Large intestine (tissue), 3 donors: ENCODE data around the gene NHEJ1. TPM values are rescaled to one million over a fixed set of nuclear protein-coding genes. Genes with fewer than 3 reads are reported as not detected.
"Not testable (repeated sequence)": the region's sequence is repeated elsewhere in the genome, so short reads cannot be mapped to it uniquely, and the experiment has no call there.

Experiments used
- DNase-seq, 2 donors: peaks; one replicate each; pipeline versions ENCODE4 v3.0.0 to v3.0.0-alpha.2; 2013
- H3K27ac ChIP-seq: one replicate; pipeline ENCODE4 v1.5.1; 2013; ENCODE audit warnings: low read length
- H3K27me3 ChIP-seq: 2 replicates; pipeline ENCODE4 v1.6.1; 2013; ENCODE audit warnings: low read length; ENCODE audit not compliant: control insufficient read depth, insufficient read depth
- H3K36me3 ChIP-seq: 2 replicates; pipeline ENCODE4 v1.6.1; 2013; ENCODE audit warnings: low read length; ENCODE audit not compliant: control insufficient read depth, insufficient read depth
- H3K4me1 ChIP-seq: one replicate; pipeline ENCODE4 v1.6.1; 2013; ENCODE audit warnings: low read length; ENCODE audit not compliant: control insufficient read depth, insufficient read depth
- H3K4me3 ChIP-seq: one replicate; pipeline ENCODE4 v1.5.1; 2013; ENCODE audit warnings: low read length
- H3K9me3 ChIP-seq: one replicate; pipeline ENCODE4 v1.6.1; 2013; ENCODE audit warnings: mild to moderate bottlenecking, low read depth, low read length, moderate library complexity; ENCODE audit not compliant: control insufficient read depth
- WGBS: methylation state at CpG from one replicate; pipeline ENCODE4 v1.1.5; 2013; ENCODE audit warnings: low lambda C conversion rate; ENCODE audit not compliant: insufficient coverage; 5-methylcytosine and 5-hydroxymethylcytosine counted together
- polyA plus RNA-seq: library from polyadenylated mRNA; unstranded; fragments of 120-200 nt; gene quantifications from one replicate; pipeline ENCODE4 v1.2.1, GENCODE V29; 2013

NHEJ1 gene
- polyA plus RNA-seq, 1 donor = 33.9 TPM

DNA sequence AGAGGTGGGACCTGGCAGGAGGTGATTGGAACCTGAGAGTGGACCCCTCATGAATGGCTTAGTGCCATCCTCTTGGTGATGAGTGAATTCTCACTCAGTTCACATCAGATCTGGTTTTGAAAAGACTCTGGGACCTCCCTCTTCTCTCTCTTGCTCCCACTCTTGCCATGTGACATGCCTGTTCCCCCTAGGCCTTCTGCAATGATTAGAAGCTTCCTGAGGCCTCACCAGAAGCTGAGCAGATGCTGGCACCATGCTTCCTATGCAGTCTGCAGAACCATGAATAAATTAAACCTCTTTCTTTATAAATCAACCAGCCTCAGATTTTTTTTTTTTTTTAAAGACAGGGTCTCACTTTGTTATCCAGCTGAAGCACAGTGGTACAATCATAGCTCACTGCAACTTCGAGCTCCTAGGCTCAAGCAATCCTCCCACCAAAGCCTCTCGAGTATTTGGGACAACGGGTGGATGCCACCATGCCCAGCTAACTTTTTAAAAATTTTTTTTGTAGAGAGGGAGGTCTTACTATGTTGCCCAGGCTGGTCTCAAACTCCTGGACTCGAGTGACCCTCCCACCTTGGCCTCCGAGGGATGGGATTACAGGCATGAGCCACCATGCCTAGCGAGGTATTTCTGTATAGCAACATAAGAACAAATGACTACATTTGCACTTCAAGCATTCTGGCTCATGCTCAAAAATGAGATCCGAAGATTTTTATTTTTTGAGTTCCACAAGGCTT is 44.0 kb upstream of the NHEJ1 start:
- WGBS = 80% methylated on average over 1 of the region's 7 CpGs
- H3K27me3 ChIP-seq = no peaks in the 10 kb centered on the region
- H3K4me3 ChIP-seq = no peak overlapping the region
- H3K27ac ChIP-seq = no peak overlapping the region
- H3K9me3 ChIP-seq = peaks cover 3% of the 10 kb centered on the region
- peaks cover 19% of the 10 kb centered on the region for H3K4me1 ChIP-seq
- H3K36me3 ChIP-seq = peaks cover 21% of the 10 kb centered on the region
- no peak for DNase-seq

DNA sequence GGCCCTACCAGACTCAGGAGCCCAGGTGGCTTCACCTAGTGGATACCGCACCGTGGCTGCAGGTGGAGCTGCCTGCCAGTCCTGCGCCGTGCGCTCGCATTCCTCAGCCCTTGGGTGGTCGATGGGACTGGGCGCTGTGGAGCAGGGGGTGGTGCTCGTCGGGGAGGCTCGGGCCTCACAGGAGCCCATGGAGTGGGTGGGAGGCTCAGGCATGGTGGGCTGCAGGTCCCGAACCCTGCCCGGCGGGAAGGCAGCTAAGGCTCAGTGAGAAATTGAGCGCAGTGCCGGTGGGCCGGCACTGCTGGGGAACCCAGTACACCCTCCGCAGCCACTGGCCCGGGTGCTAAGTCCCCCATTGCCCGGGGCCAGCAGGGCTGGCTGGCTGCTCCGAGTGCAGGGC is 40.7 kb upstream of the NHEJ1 start:
- H3K4me1 ChIP-seq, H3K36me3 ChIP-seq, DNase-seq, H3K9me3 ChIP-seq, H3K27me3 ChIP-seq, H3K4me3 ChIP-seq, H3K27ac ChIP-seq: not testable (repeated sequence)
- WGBS = no CpG with 5 or more reads among the region's 21 CpGs

DNA sequence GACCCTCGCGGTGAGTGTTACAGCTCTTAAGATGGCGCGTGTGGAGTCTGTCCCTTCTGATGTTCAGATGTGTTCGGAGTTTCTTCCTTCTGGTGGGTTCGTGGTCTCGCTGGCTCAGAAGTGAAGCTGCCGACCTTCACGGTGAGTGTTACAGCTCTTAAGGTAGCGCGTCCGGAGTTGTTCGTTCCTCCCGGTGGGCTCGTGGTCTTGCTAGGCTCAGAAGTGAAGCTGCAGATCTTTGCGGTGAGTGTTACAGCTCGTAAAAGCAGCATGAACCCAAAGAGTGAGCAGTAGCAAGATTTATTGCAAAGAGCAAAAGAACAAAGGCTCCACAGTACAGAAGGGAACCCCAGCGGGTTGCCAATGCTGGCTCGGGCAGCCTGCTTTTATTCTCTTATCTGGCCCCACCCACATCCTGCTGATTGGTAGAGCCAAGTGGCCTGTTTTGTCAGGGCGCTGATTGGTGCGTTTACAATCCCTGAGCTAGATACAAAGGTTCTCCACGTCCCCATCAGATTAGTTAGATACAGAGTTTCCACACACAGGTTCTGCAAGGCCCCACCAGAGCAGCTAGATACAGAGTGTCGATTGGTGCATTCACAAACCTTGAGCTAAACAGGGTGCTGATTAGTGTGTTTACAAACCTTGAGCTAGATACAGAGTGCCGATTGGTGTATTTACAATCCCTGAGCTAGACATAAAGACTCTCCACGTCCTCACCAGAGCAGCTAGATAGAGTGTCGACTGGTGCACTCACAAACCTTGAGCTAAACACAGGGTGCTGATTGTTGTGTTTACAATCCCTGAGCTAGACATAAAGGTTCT is 40.1 kb upstream of the NHEJ1 start:
- not testable (repeated sequence) for H3K9me3 ChIP-seq
- no CpG with 5 or more reads among the region's 26 CpGs for WGBS

DNA sequence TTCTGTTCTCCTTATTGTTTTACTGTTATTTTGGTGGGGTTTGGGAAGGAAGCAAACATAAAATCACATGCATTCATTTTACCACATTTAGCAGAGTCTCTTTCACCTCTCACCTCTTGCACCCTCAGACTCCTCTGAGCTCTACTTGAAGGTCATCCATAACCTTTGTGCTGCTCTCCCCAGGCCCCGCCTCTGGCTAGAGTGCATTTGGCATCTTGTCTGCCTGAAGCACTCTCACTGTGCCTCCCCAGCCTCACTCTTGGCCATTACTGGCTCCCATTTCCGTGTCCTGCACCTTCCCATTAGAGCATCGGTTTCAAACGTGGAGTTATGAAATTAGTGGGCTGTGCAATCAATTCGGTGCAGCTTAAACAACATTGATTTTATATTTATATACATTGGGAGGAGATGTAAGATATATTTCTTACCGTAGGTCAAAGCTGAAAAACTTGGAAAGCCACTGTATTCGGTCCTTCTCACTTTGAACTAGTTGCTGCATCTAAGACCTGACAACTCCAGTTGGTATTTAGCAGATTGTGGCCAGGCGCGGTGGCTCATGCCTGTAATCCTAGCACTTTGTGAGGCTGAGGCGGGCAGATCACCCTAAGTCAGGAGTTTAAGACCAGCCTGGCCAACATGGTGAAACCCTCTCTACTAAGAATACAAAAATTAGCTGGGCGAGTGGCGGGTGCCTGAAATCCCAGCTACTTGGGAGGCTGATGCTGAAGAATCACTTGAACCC is 39.0 kb upstream of the NHEJ1 start:
- H3K27me3 ChIP-seq = no peaks in the 10 kb centered on the region
- no peak overlapping the region for H3K4me3 ChIP-seq
- WGBS = no CpG with 5 or more reads among the region's 12 CpGs
- peaks cover 3% of the 10 kb centered on the region for H3K9me3 ChIP-seq
- DNase-seq = no peak
- no peak overlapping the region for H3K27ac ChIP-seq
- H3K36me3 ChIP-seq = no peaks in the 10 kb centered on the region
- no peaks in the 10 kb centered on the region for H3K4me1 ChIP-seq

More for the DNA sequence above, 40.1 kb upstream of the NHEJ1 start:
- not testable (repeated sequence) for H3K36me3 ChIP-seq, H3K4me1 ChIP-seq, DNase-seq, H3K27ac ChIP-seq, H3K4me3 ChIP-seq, H3K27me3 ChIP-seq

DNA sequence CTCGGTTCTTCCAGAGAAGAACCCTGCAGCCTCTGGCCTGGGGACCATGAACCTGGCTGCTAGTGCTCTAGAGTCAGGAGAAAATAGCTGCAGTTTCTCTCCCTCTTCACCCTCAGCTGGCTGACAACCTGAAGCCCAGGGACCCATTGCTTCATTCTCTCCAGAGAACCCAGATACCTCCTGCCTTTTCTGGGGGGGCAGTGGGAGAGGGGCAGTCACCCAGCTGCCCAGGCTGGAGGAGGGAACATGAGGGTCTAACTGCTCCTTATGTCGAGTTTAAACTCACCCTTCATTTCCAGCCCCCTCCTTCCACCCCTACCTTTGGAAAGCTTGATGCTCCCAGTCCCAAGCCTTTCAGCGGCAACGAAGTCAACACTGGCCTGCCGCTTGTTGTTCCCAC is 38.4 kb upstream of the NHEJ1 start:
- no CpG with 5 or more reads among the region's 5 CpGs for WGBS
- Histone ChIP-seq H3K4me1 (no peaks in the 10 kb centered on the region), H3K36me3 (no peaks in the 10 kb centered on the region), H3K27ac (no peak overlapping the region), H3K4me3 (no peak overlapping the region), H3K27me3 (no peaks in the 10 kb centered on the region), H3K9me3 (peaks cover 3% of the 10 kb centered on the region)
- no peak for DNase-seq

DNA sequence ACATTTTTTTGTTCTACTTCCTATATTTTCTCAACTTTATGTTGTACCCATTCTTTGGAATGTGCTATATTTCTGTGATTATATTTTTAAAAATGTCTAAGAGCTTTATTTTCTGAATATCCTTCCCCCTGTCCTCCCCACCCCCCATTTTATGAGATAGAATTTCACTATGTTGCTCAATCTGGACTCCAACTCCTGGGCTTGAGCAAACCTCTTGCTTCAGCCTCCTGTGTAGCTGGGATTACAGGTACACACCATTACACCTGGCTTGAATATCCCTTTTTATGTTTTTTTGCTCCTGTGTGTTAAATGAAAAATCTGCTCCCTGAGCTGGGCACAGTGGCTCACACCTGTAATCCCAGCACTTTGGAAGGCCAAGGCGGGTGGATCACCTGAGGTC is 36.8 kb upstream of the NHEJ1 start:
- Histone ChIP-seq H3K4me1 (no peaks in the 10 kb centered on the region), H3K27ac (no peak overlapping the region), H3K4me3 (no peak overlapping the region), H3K27me3 (no peaks in the 10 kb centered on the region), H3K36me3 (no peaks in the 10 kb centered on the region), H3K9me3 (peaks cover 3% of the 10 kb centered on the region)
- WGBS = no CpG with 5 or more reads among the region's 1 CpG
- DNase-seq = no peak

DNA sequence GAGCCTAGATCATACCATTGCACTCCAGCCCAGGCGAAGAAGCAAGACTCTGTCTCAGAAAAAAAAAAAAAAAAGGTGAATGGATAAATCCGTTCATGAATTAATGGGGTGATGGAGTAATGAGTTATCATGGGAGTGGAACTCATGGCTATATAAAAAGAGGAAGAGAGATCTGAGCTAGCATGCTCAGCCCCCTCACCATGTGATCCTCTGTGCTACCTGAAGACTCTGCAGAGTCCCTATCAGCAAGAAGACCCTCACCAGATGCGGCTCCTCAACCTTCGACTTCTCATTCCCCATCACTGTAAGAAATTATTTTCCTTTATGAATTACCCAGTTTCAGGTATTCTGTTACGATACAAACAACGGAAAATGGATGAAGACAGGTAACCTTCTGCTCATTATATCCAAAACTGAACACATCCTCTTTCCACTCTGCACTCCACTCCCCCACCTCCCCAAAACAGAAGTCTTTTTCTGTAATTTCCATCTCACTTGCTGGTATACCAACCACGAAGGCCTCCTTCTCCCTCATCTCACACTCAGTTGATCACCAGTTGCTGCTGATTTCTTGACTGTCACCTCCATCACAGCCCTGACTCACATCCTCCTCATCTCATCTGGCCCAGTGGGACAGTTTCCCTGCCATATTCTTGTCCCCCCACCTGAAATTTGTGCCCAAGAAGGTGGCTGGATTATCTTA is 26.3 kb upstream of the NHEJ1 start:
- Histone ChIP-seq H3K4me3 (no peak overlapping the region), H3K4me1 (peaks cover 5% of the 10 kb centered on the region), H3K36me3 (peaks cover 30% of the 10 kb centered on the region), H3K9me3 (no peaks in the 10 kb centered on the region), H3K27ac (no peak overlapping the region), H3K27me3 (no peaks in the 10 kb centered on the region)
- no CpG with 5 or more reads among the region's 7 CpGs for WGBS
- no peak for DNase-seq

DNA sequence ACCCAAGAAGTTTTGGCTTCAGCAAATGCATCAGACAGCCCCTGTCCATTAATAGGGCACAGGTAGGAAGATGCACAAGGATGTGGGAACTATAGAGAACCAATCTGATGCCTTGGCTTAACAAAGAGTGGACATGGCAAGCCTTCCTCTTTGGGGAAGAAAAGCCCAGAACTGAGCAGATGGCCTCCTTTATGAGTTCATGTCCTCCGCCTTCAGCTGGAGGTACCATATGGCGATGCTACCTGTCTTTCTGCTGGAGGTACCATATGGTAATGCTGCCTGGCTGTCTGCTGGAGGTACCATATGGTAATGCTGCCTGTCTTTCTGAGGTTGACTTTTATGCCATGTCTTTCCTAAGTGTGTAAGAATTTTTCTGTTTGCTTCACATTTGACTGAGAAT is 23.5 kb upstream of the NHEJ1 start:
- Histone ChIP-seq H3K27me3 (no peaks in the 10 kb centered on the region), H3K4me1 (peaks cover 13% of the 10 kb centered on the region), H3K27ac (no peak overlapping the region), H3K4me3 (no peak overlapping the region), H3K36me3 (peaks cover 55% of the 10 kb centered on the region), H3K9me3 (no peaks in the 10 kb centered on the region)
- WGBS = no CpG with 5 or more reads among the region's 2 CpGs
- DNase-seq = no peak

DNA sequence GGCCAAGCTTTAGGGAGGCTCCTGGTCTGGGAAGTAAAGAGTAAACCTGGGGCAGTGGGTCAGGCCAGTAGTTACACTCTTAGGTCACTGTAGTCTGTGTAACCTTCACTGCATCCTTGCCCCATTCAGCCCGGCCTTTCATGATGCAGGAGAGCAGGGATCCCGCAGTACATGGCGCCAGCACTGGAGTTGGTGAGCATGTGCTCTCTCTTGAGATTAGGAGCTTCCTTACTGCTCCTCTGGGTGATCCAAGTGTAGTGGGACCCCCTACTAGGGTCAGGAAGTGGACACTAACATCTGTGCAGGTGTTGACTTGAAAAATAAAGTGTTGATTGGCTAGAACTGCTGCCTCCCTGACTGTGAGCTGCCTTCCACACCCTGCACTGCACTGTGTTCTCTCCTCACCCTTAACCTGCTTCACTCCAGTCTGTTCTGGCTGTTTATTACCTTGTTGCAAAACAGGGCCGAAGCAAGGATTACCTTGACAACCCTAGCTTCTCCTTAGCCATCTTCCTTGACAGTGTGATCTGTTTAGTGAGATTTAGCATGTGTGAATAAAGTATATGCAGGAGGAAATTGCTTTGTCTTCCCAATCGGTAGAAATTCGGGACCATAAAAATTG is 22.6 kb upstream of the NHEJ1 start:
- peak overlapping the region; percentile 77 for H3K27ac ChIP-seq
- no CpG with 5 or more reads among the region's 6 CpGs for WGBS
- no peak overlapping the region for H3K4me3 ChIP-seq

More for the DNA sequence above, 22.6 kb upstream of the NHEJ1 start:
- DNase-seq = peak in 1 of 2 donors; percentile 53
- no peaks in the 10 kb centered on the region for H3K9me3 ChIP-seq
- peaks cover 16% of the 10 kb centered on the region for H3K4me1 ChIP-seq
- no peaks in the 10 kb centered on the region for H3K27me3 ChIP-seq
- peaks cover 55% of the 10 kb centered on the region for H3K36me3 ChIP-seq
